HG03571 (cell line): ENCODE data around the gene CEP41.

Experiments used
- ATAC-seq: cut with Tn5 transposase; IDR thresholded peaks from one replicate; pipeline ENCODE4 v1.9.1; 2021; ENCODE audit not compliant: unreplicated experiment

Gene CEP41

DNA sequence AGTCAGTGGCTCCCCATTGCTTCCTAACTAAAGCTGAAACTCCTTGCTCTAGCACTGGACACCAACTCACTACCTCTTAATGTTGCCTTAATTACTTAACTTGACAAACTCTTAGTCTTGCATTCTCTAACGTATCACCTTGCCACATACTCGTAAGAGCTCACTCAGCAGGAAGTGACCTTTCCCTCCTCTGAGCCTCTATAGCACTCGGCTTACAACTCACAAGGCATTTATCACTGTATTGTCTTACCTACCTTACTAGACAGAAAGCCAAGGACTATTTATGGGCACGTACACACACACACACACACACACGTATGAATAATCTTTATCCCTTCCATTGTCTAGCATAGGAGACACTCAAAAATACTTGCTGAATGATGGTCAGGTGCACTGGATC is 21.2 kb downstream of the CEP41 start:
- ATAC-seq: no peak

DNA sequence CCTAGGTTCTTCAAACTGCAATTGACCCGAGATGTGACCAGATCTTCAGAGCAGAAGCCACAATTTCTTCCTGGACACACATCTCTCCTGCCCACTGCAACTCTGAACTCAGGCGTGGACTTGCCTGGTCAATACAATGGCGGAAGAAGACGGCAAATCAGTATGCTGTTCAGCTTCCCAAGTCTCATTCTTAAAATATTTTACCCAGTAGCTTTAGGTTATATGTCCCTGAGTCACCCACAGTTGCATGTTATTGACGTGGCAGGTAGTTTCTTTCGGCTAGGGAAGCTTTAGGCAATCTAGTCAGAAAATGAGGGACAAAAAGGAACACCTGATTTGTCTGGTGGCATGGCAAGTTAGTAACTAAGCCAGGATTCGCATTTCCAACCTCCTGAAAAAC is 22.5 kb downstream of the CEP41 start:
- ATAC-seq: no peak

DNA sequence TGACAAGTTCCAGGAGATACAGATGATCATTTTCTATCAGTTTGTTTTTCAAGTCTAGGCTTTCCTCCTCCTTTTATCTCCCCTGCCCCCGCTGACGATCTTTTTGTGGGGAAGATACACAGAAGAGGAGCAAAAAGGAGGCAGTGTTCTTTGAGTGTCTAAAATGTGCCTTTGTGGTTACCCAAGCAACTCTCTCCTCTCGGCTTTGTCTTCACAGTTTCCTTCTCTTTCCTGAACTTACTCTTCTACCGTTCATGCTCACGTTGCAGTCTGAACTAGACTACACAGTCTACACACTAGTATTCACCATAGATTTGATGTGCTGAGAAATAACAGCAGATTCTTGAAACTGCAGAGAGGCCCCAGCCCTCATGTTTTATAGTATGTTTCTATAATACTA is 23.6 kb downstream of the CEP41 start:
- ATAC-seq: no peak

DNA sequence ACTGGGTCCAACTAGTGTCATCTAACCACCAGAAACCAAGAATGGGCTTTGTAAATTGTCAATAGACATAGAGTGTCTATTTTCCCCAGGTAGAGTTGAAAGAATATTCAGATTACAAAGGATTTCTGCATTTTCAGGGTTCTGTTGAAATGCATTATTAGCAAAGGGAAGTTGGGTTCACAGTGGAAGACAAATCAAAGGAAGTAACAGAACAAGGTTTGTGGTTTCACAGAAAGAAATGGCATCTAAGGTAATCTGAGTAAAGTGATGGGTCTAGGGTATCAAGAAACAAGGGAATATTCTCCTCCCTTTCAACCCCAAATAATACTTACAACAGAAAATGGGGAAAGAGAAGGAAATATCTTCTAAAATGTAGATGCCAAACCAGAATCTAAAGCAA is 25.8 kb downstream of the CEP41 start:
- no peak for ATAC-seq

DNA sequence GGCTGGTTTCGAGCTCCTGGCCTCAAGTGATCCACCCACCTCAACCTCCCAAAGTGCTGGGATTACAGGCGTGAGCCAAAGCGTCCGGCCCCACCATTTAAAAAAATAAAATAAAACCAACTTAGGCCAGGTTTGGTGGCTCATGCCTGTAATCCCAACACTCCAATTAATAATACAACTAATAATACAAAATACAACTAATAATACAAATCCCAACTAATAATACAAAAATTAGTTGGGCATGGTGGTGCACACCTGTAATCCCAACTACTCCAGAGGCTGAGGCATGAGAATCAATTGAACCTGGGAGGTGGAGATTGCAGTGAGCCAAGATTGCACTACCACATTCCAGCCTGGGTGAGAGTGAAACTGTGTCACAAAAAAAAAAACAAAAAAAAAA is 27.6 kb downstream of the CEP41 start:
- no peak for ATAC-seq

DNA sequence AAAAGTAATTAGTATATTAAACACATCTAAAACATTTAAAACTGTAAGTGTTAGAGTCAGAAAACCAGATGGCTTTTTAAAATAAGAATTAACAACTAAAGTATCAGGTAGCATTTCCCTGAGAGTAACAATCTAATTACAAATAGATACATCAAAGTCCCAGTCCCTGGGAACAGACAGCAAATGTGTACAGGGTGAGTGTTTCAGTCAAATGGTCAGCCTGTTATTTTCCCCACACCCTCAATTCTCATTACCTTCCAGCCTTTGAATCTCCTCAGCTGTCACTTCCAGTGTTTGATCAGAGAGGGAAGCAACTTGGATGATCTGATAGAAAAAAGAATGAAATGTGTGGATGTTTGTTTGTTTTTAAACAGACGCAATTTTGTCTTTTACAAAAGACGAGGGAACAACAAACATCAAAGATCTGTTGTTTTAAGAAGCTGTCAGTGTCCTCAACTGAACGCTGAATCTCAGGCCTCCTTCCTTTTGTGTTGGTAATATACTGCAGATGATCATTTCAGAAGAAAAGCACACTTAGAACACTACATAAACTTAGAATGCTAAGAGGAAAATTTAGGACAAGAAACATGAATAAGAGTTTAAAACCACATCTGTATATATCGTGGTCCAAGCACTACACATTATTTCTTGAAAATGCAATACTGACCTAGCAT is 29.8 kb downstream of the CEP41 start:
- ATAC-seq: no peak

DNA sequence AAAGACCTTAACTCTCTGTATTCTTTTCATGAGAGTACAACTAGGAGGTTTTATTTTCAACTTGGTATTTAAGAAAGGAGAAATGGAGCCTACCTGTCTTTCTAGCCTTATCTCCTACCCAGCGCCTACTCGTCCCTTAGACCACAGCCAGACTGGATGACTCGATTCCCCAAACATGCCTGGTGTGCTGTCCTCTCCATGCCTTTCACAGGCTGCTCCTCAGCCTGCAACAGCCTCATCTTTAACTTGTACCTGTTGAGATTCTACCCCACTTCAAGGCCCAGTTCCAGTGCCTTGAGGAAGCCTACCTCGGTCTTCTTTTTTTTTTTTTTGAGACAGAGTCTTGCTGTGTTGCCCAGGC is 31.1 kb downstream of the CEP41 start:
- ATAC-seq: no peak

DNA sequence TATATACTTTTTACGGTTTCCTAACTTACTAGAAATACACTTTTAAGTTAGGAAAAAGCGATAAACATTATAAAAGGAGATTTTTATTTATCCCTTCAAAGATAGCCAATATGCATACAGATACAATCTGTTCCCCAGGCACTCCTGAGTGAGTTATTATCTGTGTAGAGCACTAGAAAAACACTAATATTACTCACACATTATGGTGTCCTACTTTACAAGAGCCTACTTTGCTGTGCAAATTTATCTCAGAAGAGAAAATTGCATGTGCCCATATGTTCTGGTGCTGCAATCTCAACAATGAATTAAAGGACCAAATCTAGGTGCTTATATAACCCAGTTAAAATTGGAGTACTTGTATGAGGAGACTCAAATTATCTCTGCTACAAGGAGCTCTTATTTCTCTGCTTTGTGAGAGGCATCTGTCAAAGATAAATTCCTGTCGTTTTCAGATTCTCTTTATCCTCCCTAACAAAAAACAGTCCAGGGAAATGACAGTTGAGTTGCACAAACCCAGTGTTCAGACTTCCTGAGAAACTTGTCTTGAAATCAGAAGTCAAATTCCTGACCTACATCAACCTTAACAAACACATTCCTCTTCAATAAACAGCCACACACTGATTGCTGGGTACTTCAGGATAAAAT is 31.6 kb downstream of the CEP41 start:
- ATAC-seq: no peak

DNA sequence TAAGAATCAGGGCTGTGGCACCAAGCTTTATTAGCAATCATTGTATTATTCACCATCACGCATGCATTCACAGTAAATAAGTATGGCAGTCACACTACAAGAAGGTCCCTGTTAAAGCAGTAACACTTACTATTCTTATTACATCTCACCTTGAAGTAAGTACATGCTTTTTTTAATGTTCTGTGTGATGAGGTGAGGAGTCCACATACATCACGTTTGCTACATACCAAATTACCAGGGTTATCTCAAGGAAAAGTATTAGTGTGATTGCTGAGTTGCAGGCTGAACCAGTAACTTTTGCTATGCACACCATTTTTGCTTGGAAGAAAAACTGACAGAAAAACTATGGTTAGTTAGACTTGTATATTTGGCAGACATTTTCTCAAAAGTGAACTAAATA is 35.8 kb downstream of the CEP41 start:
- ATAC-seq: no peak

DNA sequence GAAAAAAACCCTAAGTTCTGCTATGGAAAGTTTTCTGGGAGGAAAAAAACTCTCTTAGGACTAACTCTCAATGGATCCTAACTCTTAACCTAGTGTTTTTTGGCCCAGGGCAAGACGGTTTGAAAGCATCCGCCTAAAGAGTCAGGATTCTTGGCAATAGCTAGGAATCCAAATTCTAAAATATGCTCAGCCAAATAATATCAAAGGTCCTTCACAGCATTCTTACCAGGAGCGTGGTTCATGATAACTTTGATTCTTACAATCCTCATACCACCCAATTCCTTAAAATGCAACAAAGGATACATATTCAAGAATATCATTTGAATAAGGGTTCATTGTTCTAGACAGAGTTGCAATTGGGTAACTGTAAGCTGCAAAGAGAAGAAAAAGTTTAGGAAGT is 39.2 kb downstream of the CEP41 start:
- ATAC-seq: no peak

DNA sequence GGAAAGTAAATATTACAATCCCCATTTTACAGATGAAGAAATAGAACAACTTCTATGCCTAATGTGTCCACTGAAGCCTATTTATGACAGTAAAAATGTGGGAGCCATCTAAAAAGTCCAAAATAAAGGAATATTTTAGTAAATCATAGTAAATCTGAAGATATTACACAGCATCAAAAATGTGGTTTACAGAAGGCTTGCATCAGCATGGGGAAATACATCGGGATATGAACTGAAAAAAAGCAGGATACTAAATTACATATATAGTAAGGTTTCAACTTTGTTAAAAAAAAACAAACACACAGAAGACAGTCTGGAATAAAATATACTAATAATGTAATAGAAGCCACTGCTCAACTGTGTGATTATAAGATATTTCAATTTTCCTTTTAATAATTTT is 39.7 kb downstream of the CEP41 start:
- no peak for ATAC-seq

DNA sequence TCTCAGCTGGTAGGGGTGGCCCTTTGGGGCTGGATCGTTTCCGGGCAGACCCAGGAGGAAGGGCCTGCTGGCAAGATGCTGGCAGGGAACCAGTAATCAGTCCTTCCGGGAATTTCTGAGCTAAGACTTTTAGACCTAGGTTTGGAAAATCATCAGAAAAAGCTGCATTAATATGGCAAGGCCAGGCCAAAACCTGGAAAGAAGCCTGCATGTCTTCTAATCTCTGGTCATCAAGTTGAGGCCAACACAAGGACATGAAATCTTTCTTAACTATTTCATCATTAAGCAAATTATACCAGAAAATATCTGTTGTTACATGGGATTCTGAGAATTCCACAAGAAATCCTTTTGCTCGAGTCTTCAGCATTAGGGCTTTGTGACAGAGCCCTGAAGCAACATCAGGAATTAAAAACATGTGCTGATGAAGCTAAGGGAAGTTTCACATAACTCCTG is 40.7 kb downstream of the CEP41 start:
- no peak for ATAC-seq

DNA sequence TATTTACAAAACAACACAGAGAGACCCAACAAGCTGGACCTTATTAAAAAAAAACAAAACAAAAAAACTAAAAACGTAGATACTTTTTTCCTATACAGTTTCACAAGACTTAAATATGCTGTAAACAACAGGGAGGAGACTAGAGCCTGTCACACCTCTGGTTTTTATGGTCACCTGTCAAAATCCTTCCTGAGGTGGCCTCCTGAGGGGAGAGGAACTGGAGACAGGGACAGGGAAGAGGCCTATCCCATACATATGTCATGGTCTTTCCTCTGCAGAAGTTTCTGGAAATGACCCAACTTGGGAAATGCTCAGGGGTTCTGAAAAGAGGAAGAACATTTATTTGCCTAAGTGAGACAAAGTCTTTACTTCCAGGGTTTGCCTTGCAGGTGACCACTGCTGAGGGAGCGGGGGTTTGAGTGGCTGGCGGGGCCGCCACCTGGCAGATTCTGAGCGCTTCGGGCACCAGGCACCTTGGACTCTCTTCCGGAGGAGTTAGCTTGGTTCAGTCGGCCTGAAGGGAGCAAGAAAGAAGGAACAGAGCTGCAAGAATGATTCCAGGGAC is 42.2 kb downstream of the CEP41 start:
- ATAC-seq: no peak

DNA sequence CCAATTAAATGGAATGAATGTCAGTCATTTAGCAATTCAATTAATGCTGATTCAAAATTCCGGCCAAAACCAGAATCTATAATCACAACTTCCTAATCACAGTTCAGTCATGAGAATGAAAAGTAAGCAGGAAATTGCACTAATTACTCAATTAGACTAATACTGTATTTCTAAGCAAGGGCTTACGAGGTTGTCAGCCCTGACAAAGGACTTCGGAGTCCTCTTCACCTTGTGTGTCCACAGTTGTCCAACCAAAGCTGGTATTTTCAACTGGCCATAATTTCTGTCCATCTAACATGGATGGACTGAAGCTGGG is 43.1 kb downstream of the CEP41 start:
- no peak for ATAC-seq

DNA sequence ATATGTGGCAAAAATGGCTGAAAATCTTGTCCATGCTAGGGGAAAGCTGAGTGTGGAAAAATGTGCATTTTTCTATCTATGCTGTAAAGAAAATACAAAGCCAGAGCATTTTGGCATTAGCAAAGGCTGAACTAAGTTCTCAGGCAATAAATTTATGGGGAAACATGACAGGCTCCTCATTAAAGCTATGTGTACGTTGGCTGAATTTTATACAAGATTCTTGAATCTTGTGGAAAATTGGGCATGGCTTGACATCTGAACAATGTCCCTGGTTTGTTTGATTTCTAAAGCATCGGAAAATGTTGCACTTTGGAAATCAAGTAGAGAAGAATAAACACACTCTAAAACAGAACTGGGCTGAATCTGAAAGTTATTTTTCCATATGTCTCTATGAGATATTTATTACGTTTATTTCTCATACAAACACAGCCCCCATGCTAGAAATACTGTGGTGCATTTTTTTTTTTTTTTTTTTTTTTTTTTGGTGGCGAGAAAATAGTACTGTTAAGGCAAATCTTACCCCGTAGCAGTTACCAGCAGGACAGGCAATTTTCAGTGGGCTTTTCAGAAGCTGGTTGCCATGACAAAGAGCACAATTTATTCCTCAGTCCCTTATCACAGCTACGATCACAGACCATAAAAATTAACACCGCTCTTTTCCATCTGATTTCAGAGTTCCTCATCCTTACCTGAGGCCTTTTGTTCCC is 43.6 kb downstream of the CEP41 start:
- ATAC-seq: no peak

DNA sequence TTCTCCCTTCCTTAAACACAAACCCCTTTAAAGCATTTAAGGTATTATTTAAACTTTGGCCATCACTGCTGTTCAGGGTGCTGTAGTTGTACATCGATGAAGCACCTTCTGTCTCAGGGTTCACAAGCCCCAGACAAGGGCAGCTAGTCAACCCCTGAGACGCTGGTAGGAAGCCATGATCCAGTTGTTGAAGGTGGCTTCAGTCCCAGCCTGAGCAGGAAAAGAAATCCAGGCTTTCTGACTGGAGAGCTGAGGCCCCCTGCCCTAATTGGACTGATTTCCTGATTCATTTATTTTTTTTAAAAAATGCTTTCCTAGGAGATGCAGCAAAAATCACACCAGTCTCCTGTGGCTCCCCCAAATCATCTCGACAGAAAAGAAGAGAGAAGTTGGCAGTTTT is 44.7 kb downstream of the CEP41 start:
- ATAC-seq: no peak

DNA sequence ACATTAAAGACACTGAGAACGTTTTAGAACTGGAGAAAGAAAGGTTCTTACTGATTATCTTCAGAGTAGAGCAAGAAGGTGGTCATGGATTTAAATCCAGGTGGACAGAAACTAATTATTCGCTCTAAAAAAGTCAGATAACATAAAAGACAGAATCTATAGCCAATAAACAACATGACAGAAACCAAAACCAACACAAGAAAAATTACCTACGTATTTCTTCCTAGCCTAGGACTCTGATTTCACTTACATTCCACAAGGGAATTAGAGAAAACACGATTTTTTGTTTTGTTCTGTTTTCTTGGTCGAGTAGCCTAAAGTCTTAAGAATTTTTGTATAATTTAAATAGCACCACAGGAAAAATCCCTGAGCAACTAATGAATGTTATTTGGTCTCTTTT is 45.4 kb downstream of the CEP41 start:
- no peak for ATAC-seq

DNA sequence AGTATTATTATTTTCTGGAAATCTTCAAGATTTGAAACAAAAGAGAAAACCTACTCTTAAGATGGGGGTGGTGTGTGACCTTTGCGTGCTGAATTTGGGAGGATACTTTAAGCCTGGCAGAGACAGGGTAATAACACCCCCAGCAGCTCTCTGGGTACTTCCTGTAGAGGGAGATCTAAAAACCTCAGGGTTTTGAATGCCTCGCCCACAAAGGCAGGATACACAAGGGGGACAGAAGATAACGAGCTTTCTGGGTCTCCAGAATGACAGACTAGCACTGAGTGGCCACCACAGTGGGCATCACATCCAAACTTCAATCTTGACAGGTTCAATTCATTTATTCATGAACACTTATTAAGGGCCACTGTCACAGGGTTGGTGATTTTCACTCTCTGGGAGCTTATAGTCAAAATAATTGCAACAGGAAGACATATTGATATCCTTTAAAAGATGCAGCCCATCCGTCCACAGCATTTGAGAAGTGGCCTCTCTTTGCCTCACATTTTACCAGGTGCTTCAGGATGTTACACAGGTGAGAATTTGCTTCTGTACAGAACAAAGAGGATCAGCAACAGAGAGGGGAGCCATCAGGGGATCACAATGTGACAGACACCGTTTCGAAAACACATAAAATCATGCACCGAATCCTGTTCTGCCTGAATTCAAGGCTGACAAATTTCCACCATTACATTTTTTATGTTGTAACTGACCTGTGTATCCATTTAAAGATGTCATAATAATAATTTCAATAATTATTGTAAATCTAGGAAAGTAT is 46.2 kb downstream of the CEP41 start:
- ATAC-seq: no peak

DNA sequence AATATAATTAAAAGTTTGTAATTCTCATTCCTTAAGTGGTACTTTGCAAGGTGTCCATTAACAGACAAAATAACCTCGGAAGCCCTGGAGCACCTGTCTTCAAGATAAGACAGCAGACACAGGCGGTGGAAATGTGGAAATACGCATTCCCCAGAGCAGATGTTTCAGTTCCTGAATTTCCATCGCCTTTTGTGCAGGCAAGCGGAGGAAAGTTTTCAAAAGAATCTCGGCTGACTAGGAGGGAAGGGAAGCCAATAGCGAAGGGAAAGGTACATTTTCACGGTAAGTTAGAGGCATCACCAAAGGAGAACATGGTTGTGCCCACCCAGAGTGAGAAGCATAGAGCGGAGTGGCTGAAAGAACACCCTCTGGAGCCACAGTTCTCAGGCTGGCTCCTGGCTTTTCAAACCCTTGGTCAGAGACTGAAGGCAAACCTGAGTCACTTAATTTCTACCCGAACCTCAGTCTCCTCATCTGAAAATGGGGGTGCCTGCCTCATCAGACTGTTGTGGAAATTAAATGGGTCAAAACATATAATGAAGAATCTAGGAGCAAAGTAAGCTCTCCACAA is 46.9 kb downstream of the CEP41 start:
- ATAC-seq: no peak

DNA sequence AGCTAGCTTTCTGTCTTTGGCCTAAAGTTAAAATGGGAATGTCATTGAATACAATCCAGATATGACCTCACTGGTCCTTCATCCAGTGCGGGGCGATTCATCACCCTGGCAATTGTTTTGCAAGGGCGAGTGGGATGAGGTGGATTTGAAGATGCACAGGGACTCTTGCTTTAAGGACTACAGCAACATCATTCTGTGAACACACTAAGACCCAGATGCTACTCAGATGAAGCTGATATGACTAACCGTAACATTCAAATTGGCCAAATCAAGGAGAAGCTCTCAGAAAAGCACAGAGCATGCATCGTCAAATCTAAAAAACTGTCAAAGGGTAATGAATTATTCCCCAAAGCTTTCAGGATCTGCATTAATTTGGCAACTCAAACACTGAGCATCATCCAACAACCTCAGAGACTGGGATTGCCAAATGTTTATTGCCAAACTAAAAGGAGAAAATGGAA is 47.7 kb downstream of the CEP41 start:
- ATAC-seq: no peak

DNA sequence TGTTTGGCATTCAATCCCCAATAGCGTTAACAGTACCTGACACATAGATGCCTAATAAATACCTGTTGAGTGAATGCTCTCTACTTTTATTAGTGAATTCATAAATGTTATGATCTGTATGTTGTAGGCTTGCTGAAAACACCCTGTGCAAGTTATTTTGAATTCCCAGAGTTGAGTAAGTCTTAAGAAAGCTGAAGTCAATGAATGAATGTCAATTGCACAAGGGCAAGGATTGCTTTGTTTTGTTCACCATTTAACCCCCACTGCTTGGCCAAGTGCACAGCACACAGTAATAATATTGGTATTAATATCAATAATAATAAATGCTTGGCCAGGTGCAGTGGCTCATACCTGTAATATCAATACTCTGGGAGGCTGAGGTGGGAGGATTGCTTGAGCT is 50.3 kb downstream of the CEP41 start:
- ATAC-seq: no peak
